GM18909 (cell line): ENCODE data around the gene VIT.

ENCODE experiments used
- ATAC-seq: cut with Tn5 transposase; IDR thresholded peaks from one replicate; pipeline ENCODE4 v1.9.1; 2021; ENCODE audit warnings: mild to moderate bottlenecking; ENCODE audit not compliant: unreplicated experiment, poor library complexity

Gene VIT

GRCh38 chr2:36750101-36750500, 53.6 kb downstream of the VIT start:
- ATAC-seq, result no peak

- no peak for ATAC-seq
Observed at GRCh38 chr2:36753706-36754221, 57.3 kb downstream of the VIT start.

DNA sequence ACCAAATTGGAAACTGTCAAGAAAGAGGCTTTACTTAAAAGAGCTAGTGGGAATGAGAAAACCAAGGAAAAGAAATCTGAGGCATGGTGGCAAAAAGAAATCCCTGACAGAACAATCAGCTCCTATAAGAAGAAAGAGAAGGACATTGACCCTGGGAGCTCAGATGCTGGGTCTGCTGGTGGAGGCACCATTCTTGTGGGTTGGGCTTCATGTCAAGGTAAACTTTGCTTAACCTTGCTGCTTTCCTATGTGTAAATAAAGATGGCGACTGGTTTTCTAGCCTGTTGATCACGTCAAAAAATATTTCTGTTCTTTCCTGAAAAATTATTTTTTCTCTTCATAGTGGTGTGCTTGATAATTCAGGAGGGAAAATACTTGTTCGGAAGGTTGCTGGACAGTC, 58.1 kb downstream of the VIT start:
- ATAC-seq, result no peak

GRCh38 chr2:36756438-36756837, 59.9 kb downstream of the VIT start:
- no peak for ATAC-seq

- ATAC-seq, result no peak
Observed at GRCh38 chr2:36762764-36763490, 66.4 kb downstream of the VIT start.

GRCh38 chr2:36769106-36769505, 72.6 kb downstream of the VIT start:
- no peak for ATAC-seq

DNA sequence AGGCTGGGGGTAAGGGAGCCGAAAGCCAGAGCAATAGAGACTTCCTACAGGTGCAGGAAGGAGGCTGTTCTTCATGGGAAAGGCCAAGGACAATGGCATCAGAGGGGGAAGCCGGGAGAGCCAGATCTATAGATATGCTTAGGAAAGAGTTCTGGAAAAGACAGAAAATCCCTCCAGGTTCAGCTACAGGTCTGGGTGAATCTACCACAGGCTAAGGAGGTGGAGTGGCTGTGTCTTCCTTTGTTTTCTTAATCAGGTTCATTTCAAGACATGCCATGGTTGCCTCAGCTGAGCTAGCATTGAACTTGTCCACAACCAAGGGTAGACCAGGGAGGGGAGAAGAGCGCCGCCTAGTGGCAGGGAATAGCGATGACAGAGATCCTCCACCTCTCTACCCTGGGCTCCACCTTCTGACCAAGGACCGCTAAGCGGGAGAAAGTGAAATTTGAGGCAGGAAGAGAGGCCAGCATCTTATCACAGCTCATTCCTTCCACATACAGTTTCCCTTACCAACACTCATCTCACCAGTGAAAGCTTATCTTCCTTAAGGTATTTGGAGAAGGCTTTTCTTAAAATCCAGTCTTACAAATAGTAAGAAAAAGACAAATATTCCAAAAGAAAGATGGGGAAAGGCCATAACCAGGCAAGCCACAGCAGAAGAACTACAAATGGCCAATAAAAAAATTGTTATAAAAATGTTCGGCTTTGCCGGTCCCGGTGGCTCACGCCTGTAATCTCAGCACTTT, 74.2 kb downstream of the VIT start:
- peak; percentile 71 for ATAC-seq

DNA sequence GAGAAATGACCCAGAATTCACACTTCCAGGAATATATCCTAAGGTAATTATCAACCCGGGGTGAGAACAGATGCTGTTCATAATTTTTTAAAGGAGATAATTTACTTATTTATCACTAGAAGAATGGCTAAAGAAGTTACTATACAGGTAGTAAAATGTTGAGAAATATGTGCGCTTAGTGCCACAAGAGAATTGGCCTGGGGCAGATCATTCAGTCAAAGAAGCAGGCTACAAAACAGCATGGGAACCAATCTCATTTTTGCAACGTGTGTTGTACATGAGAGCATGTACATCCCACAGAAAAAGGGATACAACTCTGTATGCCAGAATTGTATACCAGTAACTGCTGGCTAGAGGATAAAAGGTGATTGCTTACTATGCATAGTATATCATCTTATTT, 75.2 kb downstream of the VIT start:
- ATAC-seq, result no peak

GRCh38 chr2:36773947-36774346, 77.4 kb downstream of the VIT start:
- no peak for ATAC-seq

- ATAC-seq, result no peak
Observed at GRCh38 chr2:36775261-36775660, 78.8 kb downstream of the VIT start.

GRCh38 chr2:36775806-36776205, 79.3 kb downstream of the VIT start:
- no peak for ATAC-seq

- ATAC-seq, result no peak
Observed at GRCh38 chr2:36777272-36777671, 80.8 kb downstream of the VIT start.

DNA sequence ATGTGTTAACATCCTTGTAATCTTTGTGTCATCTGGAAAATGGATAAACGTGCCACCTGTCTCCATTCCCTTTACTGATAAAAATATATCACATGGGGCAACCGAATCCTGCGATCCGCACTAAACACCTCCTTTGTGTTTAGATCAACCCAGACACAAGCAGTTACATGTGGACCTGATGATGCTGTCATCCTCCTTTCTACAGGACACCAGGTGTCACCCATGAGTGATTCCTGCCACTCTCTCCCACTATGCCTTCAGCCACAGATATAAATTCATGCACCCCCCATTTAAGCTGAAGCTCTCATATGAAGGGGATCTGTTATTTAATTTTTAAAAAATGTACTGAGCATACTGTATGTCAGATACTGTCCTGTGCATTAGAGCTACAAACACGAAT, 81.3 kb downstream of the VIT start:
- no peak for ATAC-seq

- ATAC-seq, result no peak
Observed at GRCh38 chr2:36779462-36779861, 83.0 kb downstream of the VIT start.

- ATAC-seq, result peak; percentile 51
Observed at GRCh38 chr2:36780231-36780839, 83.8 kb downstream of the VIT start.

DNA sequence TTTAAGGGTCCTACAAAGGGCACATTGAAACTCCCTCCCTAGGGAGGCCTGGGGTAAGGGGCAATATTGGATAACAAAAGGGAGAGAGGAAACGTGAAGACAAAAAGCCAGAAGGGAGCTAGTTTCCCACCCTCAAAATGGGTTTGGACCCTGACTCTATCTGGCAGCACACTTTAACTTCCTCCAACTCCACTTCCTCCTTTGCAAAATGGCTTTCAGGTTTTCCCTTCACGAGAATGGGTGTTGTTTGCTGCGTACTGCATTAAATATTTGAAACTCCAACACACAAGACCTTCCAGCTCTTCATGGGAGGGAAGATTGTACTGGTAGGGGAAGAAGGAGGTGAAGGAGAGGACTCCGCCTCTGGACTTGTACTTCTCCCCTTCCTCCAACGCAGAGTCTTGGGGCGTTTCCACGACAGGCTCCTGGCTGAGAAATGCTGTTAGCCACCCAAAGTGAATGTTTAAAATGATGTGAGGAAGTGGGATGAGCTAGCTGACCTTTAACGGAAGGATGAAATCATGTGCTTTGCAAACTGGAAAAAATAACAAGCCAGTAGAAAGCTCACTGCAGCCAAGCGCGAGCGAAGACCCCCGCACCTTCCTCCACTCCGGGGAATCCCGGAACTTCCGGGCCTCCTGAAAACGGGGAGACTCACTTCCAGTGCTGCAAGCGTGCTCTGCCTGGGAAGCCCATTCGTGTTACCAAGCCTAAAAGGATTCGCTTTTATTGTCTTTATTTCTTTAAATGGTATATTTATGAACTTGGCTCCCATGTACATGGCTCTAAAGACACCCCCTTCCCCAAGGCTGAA, 85.6 kb downstream of the VIT start:
- ATAC-seq, result no peak

DNA sequence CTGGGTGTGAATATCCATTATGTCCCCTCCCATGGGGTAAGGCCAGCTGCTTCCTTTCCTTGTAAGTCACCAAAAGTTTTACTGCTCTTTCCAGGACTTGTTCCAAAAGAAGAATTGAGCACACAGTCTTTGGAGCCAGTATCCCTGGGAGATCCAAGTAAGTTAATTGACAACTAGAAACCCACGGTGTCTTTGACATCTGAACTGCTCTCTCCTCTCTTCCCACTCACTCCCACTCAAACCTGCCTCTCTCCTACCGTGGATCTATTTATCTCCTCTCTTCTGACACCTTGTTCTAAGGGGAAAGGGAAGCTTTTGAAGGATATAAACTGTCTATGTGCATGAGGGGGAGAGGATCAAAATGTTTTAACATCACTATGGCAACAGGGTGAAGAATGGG, 86.7 kb downstream of the VIT start:
- no peak for ATAC-seq

- ATAC-seq, result peak; percentile 65
Observed at GRCh38 chr2:36785179-36785795, 88.8 kb downstream of the VIT start.

DNA sequence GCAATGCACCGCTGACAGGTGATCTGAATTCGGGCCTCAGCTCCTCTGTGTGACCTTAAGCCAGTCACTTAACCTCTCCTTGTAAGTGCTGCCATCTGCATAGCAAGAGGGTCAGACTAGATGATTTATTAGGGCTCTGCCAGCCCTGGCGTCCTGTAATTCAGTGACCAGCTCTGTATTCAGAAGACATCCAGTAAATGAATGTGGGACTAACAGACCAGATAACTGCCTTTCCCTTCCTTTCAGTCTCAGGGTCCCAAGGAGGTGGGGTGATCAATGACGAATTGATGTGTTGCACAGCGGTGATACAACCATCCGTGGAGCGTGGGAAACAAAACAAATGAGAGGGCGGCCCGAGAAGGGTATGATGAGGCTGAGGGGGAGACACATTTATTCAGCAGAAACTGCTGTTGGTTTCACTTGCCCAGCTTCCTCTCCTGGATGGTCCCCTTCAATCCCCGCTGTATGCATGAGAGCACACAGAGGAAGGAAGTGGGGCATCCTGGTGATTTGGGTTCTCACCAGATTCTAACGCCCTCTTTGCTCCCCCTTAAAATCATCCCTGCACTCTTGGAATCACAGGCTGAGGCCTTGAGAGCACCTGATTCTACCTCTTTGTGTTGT, 92.8 kb downstream of the VIT start:
- no peak for ATAC-seq

GRCh38 chr2:36792951-36793350, 96.4 kb downstream of the VIT start:
- no peak for ATAC-seq
